Measurements from ENCODE around the gene FBXW2. TPM values are rescaled to one million over a fixed set of nuclear protein-coding genes. Genes with fewer than 3 reads are reported as not detected.

Gene FBXW2
- total and polyA plus RNA-seq, 2 donors (not counting 3 experiments of a cell fraction or from before 2014, with no cell fraction given): 32.5 to 70.2 TPM

DNA sequence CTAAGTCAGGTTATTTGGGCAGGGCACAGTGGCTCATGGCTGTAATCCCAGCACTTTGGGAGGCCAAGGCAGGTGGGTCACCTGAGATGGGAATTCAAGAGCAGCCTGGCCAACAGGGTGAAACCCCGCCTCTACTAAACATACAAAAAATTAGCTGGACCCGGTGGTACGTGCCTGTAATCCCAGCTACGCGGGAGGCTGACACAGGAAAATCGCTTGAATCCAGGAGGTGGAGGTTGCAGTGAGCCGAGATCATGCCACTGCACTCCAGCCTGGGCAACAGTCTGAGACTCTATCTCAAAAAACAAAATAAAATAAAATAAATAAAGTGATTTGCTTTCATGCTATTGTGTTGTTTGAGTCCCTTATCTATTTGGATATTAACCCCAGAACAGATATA, 8.2 kb upstream of the FBXW2 start:
- CTCF ChIA-PET: no interaction called here
- no peaks in the 10 kb centered on the region for H3K4me1 ChIP-seq (ENCODE audit: control insufficient read depth, extremely low read depth, insufficient read depth, low read length)
- H3K27ac ChIP-seq (ENCODE audit: insufficient read depth, low read depth, low read length): no peak overlapping the region
- BruUV-seq (replicated peaks): no TSS peak
- no peaks in the 10 kb centered on the region for H3K9me1 ChIP-seq (replicated peaks; ENCODE audit: control insufficient read depth, extremely low read depth, insufficient read depth, low read length)
- no peaks in the 10 kb centered on the region for H3K79me2 ChIP-seq (ENCODE audit: control insufficient read depth, insufficient read depth, low read length)
- no peaks in the 10 kb centered on the region for H3K27me3 ChIP-seq (ENCODE audit: control insufficient read depth in 2 of 2, insufficient read depth in 2 of 2, low read length in 2 of 2)
- no peak overlapping the region for H2AFZ ChIP-seq (ENCODE audit: low read depth, low read length)
- no peak overlapping the region for H3K9ac ChIP-seq (replicated peaks; ENCODE audit: extremely low read depth, insufficient read depth, low read length)
- no peaks in the 10 kb centered on the region for H3K9me3 ChIP-seq (replicated peaks; ENCODE audit: control insufficient read depth, insufficient read depth, low read length)
- intact Hi-C loops (cut with micrococcal nuclease): no loop called here
- POLR2A ChIA-PET: no interaction called here
- DNase-seq (ENCODE audit: low read depth, low spot score) (no peak), FAIRE-seq (no peak)
- no peak overlapping the region for H3K4me2 ChIP-seq (ENCODE audit: insufficient read depth, low read length)
- no peak for TF ChIP-seq GATA2 (IDR thresholded peaks at IDR 0.05; ENCODE audit: insufficient read depth, insufficient read length, low read depth, low read length)
- no peak for TF ChIP-seq JUN (IDR thresholded peaks at IDR 0.05; ENCODE audit: borderline replicate concordance, insufficient read depth, insufficient read length, low read depth)
- TF ChIP-seq MYC (IDR thresholded peaks at IDR 0.05; ENCODE audit: low read depth, low read length): no peak
- no peak for TF ChIP-seq POLR2A (IDR thresholded peaks at IDR 0.05; ENCODE audit: low read depth, low read length)
- TF ChIP-seq, protein P1, sequence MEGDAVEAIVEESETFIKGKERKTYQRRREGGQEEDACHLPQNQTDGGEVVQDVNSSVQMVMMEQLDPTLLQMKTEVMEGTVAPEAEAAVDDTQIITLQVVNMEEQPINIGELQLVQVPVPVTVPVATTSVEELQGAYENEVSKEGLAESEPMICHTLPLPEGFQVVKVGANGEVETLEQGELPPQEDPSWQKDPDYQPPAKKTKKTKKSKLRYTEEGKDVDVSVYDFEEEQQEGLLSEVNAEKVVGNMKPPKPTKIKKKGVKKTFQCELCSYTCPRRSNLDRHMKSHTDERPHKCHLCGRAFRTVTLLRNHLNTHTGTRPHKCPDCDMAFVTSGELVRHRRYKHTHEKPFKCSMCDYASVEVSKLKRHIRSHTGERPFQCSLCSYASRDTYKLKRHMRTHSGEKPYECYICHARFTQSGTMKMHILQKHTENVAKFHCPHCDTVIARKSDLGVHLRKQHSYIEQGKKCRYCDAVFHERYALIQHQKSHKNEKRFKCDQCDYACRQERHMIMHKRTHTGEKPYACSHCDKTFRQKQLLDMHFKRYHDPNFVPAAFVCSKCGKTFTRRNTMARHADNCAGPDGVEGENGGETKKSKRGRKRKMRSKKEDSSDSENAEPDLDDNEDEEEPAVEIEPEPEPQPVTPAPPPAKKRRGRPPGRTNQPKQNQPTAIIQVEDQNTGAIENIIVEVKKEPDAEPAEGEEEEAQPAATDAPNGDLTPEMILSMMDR (IDR thresholded peaks at IDR 0.05; ENCODE audit: extremely low read depth in 1 of 2, insufficient read depth in 1 of 2, low read depth in 1 of 2, low read length in 2 of 2): no peak
- no peak for TF ChIP-seq EZH2 (IDR thresholded peaks at IDR 0.05; ENCODE audit: borderline replicate concordance, low read depth, low read length, severe bottlenecking)
- TF ChIP-seq, protein P2, sequence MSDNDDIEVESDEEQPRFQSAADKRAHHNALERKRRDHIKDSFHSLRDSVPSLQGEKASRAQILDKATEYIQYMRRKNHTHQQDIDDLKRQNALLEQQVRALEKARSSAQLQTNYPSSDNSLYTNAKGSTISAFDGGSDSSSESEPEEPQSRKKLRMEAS (IDR thresholded peaks at IDR 0.05; ENCODE audit: insufficient read depth, insufficient read length): no peak
- no peak for TF ChIP-seq POLR2AphosphoS5 (IDR thresholded peaks at IDR 0.05; ENCODE audit: insufficient read depth, low read depth, low read length)
- TF ChIP-seq FOS (IDR thresholded peaks at IDR 0.05; ENCODE audit: borderline replicate concordance, insufficient read depth, low read length): no peak
- dilution Hi-C loops (cut with MboI; ENCODE audit: extremely low pct_ligation_motif_present, low sequenced_read_pairs): no loop called here
- H3K4me3 ChIP-seq (replicated peaks in 1 of 3; ENCODE audit: insufficient read depth in 1 of 3, low read depth in 1 of 3, low read length in 3 of 3): no peak overlapping the region
- H4K20me1 ChIP-seq (replicated peaks; ENCODE audit: control insufficient read depth, extremely low read depth, insufficient read depth, low read length): no peaks in the 10 kb centered on the region
- no peaks in the 10 kb centered on the region for H3K36me3 ChIP-seq (ENCODE audit: control insufficient read depth in 2 of 2, extremely low read depth in 1 of 2, insufficient read depth in 2 of 2, low read length in 2 of 2)
